B cell (primary cell): Measurements from ENCODE around the gene ASB8. TPM values are rescaled to one million over a fixed set of nuclear protein-coding genes. Genes with fewer than 3 reads are reported as not detected.
"Not testable (repeated sequence)": the region's sequence is repeated elsewhere in the genome, so short reads cannot be mapped to it uniquely, and the experiment has no call there.

Source experiments
- ATAC-seq: fragments of 200-7000 bp; cut with Tn5 transposase; one replicate; pipeline ENCODE4 v1.10.0; 2021; ENCODE audit warnings: low read depth, mild to moderate bottlenecking, moderate number of reproducible peaks, moderate library complexity
- CTCF ChIA-PET: fragments of 350-600 bp; sonication (Branson Sonifier 250); formaldehyde crosslinking; loops from one replicate; lab custom pipeline; 2021; ENCODE audit warnings: antibody characterized with exemption, inconsistent platforms; lab: Charles Lee
- POLR2A ChIA-PET: fragments of 350-600 bp; sonication (Branson Sonifier 250); formaldehyde crosslinking; loops from one replicate; lab custom pipeline; 2021; ENCODE audit warnings: antibody characterized with exemption; lab: Charles Lee
- DNase-seq: peaks from one replicate; pipeline ENCODE4 v3.0.0; 2013
- H2AFZ ChIP-seq: 2 replicates; pipeline ENCODE4 v1.6.1; 2012; ENCODE audit warnings: mild to moderate bottlenecking, low read depth, low read length; ENCODE audit not compliant: insufficient read depth, poor library complexity, severe bottlenecking
- H3K27ac ChIP-seq, 2 donors: 1 replicate in 1 of 2; 2 replicates in 1 of 2; pipeline ENCODE4 v1.5.1; 2012 to 2013; ENCODE audit warnings: low read length in 2 of 2, mild to moderate bottlenecking in 2 of 2, moderate library complexity in 1 of 2
- H3K27me3 ChIP-seq, 4 experiments: fragments of 200-600 bp in 1 of 4; sonication (generic) in 1 of 4; replicated peaks in 1 of 4; 1 replicate in 2 of 4; 2 replicates in 2 of 4; pipeline versions ENCODE4 v1.6.1 to v1.7.0; 2013 to 2016; ENCODE audit warnings: low read length in 3 of 4, mild to moderate bottlenecking in 2 of 4, mixed read lengths in 1 of 4, moderate library complexity in 1 of 4; ENCODE audit not compliant: insufficient read depth in 4 of 4, control insufficient read depth in 3 of 4; ENCODE audit errors: control extremely low read depth in 1 of 4
- H3K36me3 ChIP-seq, 2 experiments: replicated peaks in 1 of 2; 1 replicate in 1 of 2; 2 replicates in 1 of 2; pipeline versions ENCODE4 v1.6.1 to v1.7.1; 2013; ENCODE audit warnings: low read length in 1 of 2; ENCODE audit not compliant: insufficient read depth in 2 of 2, control insufficient read depth in 1 of 2; ENCODE audit errors: control extremely low read depth in 1 of 2, extremely low read depth in 1 of 2
- H3K4me1 ChIP-seq, 2 donors: fragments of 200-600 bp in 1 of 2; sonication (generic) in 1 of 2; 1 replicate in 1 of 2; 2 replicates in 1 of 2; pipeline versions ENCODE4 v1.5.1 to v1.6.1; 2013 to 2017; ENCODE audit warnings: low read length in 2 of 2; ENCODE audit not compliant: control insufficient read depth in 2 of 2, insufficient read depth in 2 of 2
- H3K4me2 ChIP-seq: replicated peaks from 2 replicates; pipeline ENCODE3; 2012; ENCODE audit warnings: mild to moderate bottlenecking, low read depth, low read length; ENCODE audit not compliant: poor library complexity, severe bottlenecking
- H3K4me3 ChIP-seq, 5 experiments: fragments of 200-600 bp in 1 of 5; sonication (generic) in 1 of 5; 1 replicate in 3 of 5; 2 replicates in 2 of 5; pipeline versions ENCODE4 v1.5.1 to v1.7.0; 2011 to 2016; ENCODE audit warnings: low read length in 4 of 5, mild to moderate bottlenecking in 4 of 5, low read depth in 2 of 5, control low read depth in 1 of 5, moderate library complexity in 1 of 5; ENCODE audit not compliant: insufficient read depth in 1 of 5; ENCODE audit errors: control extremely low read depth in 1 of 5, extremely low read depth in 1 of 5
- H3K79me2 ChIP-seq: fragments of 200-600 bp; sonication (generic); one replicate; pipeline ENCODE4 v1.6.0; 2016; ENCODE audit warnings: low read length; ENCODE audit not compliant: control insufficient read depth, insufficient read depth
- H3K9ac ChIP-seq: fragments of 200-600 bp; sonication (generic); 2 replicates; pipeline ENCODE4 v1.6.1; 2017; ENCODE audit warnings: mild to moderate bottlenecking, low read length, moderate library complexity
- H3K9me3 ChIP-seq, 3 donors: one replicate each; pipeline versions ENCODE4 v1.6.1 to v1.7.1; 2013; ENCODE audit warnings: low read length in 2 of 3; ENCODE audit not compliant: control insufficient read depth in 2 of 3, insufficient read depth in 1 of 3; ENCODE audit errors: control extremely low read depth in 1 of 3
- H4K20me1 ChIP-seq: 2 replicates; pipeline ENCODE4 v1.6.0; 2012; ENCODE audit warnings: mild to moderate bottlenecking, low read length; ENCODE audit not compliant: insufficient read depth, control insufficient read depth, poor library complexity, severe bottlenecking
- H3K27ac Mint-ChIP-seq: one replicate; pipeline ENCODE4 v1.8.0; 2021; ENCODE audit warnings: mixed read lengths
- H3K27me3 Mint-ChIP-seq: one replicate; pipeline ENCODE4 v1.8.0; 2021; ENCODE audit warnings: mixed read lengths
- H3K4me1 Mint-ChIP-seq: one replicate; pipeline ENCODE4 v1.8.0; 2021; ENCODE audit warnings: mixed read lengths
- H3K4me3 Mint-ChIP-seq: one replicate; pipeline ENCODE4 v1.8.0; 2021; ENCODE audit warnings: mixed read lengths
- H3K9me3 Mint-ChIP-seq: one replicate; pipeline ENCODE4 v1.8.0; 2022; ENCODE audit warnings: mixed read lengths; ENCODE audit not compliant: insufficient read depth
- CTCF ChIP-seq: fragments of 200-600 bp; IDR thresholded peaks from one replicate; pipeline ENCODE4 v1.8.0; 2022; ENCODE audit warnings: antibody characterized with exemption, mild to moderate bottlenecking
- EZH2 ChIP-seq: IDR thresholded peaks from 2 replicates; pipeline ENCODE4 v1.6.1; 2012; ENCODE audit warnings: borderline replicate concordance, low read depth, mild to moderate bottlenecking, moderate library complexity, low read length; ENCODE audit not compliant: insufficient read depth, poor library complexity, severe bottlenecking
- WGBS: methylation state at CpG from one replicate; pipeline ENCODE4 v1.1.5; 2013; ENCODE audit warnings: missing lambda C conversion rate; ENCODE audit not compliant: insufficient coverage; 5-methylcytosine and 5-hydroxymethylcytosine counted together
- intact Hi-C: fragments of 100-400 bp; cut with micrococcal nuclease; formaldehyde crosslinking; loops from one replicate; pipeline ENCODE4 v1.10.0; 2022
- polyA plus RNA-seq: library from polyadenylated mRNA; depleted of rRNA; stranded (reverse); fragments of >200 nt; gene quantifications from 2 replicates; pipeline ENCODE4 v1.2.3, GENCODE V29; 2012
- total RNA-seq, 2 donors: library from RNA; stranded (reverse); fragments of 120-200 nt in 1 of 2; gene quantifications; 1 replicate in 1 of 2; 2 replicates in 1 of 2; pipeline versions ENCODE4 v1.2.3 to v1.2.4, GENCODE V29; 2013 to 2022

ASB8 gene
- total and polyA plus RNA-seq, 2 donors (not counting 1 experiment from before 2014, with no cell fraction given) = 22.7 to 54.8 TPM

- H3K27ac Mint-ChIP-seq = peak overlapping the region; percentile 85
- peak overlapping the region; percentile 96 for H3K4me3 Mint-ChIP-seq
- POLR2A ChIA-PET = interaction anchor here (1.0 to 1.4 kb wide), 2 partner anchors 13 to 39 kb away, joined by 3 to 7 read pairs; partner anchors contain the start of genes ASB8 and SENP1
- Histone ChIP-seq H3K9ac (peak overlapping the region; percentile 77), H3K79me2 (peaks cover 8% of the 10 kb centered on the region), H3K9me3 (peaks cover 0 to 3% (median 0%) of the 10 kb centered on the region in 3 donors), H3K4me3 (peak overlapping the region in 2 of 5 experiments; percentile 86 to 87), H4K20me1 (no peaks in the 10 kb centered on the region), H3K27me3 (no peaks in the 10 kb centered on the region), H3K27ac (no peak overlapping the region), H3K4me1 (peaks cover 7 to 12% of the 10 kb centered on the region in 2 donors), H3K4me2 (peak overlapping the region; percentile 79), H2AFZ (peak overlapping the region; percentile 87), H3K36me3 (peaks cover 0 to 7% of the 10 kb centered on the region in 2 experiments)
- WGBS = 100% methylated on average over 1 of the region's 3 CpGs
- TF ChIP-seq CTCF (no peak), EZH2 (no peak)
- no peak for ATAC-seq
- H3K27me3 Mint-ChIP-seq = no peaks in the 10 kb centered on the region
- DNase-seq = no peak
- peaks cover 19% of the 10 kb centered on the region for H3K4me1 Mint-ChIP-seq
- H3K9me3 Mint-ChIP-seq = no peaks in the 10 kb centered on the region
- CTCF ChIA-PET = interaction anchor here (1.3 to 2.9 kb wide), 2 partner anchors 12 to 39 kb away, joined by 8 to 18 read pairs; partner anchors contain the start of genes ASB8 and SENP1
- intact Hi-C loops = no loop called here
These were observed 38.9 kb downstream of the ASB8 start for GRCh38 chr12:48118284-48118871.

- DNase-seq (no peak), ATAC-seq (no peak)
- H3K27me3 ChIP-seq = no peaks in the 10 kb centered on the region
- H3K4me1 Mint-ChIP-seq = peaks cover 18% of the 10 kb centered on the region
- H3K4me2 ChIP-seq = no peak overlapping the region
- H3K79me2 ChIP-seq = peaks cover 8% of the 10 kb centered on the region
- H3K27ac Mint-ChIP-seq = no peak overlapping the region
- no peak overlapping the region for H3K4me3 ChIP-seq
- no peak overlapping the region for H2AFZ ChIP-seq
- no peaks in the 10 kb centered on the region for H3K9me3 Mint-ChIP-seq
- H3K4me1 ChIP-seq = peaks cover 7 to 12% of the 10 kb centered on the region in 2 donors
- intact Hi-C loops = no loop called here
- WGBS = 100% methylated on average over 1 of the region's 1 CpG
- no peaks in the 10 kb centered on the region for H3K36me3 ChIP-seq
- peaks cover 0 to 3% (median 0%) of the 10 kb centered on the region in 3 donors for H3K9me3 ChIP-seq
- H3K27me3 Mint-ChIP-seq = no peaks in the 10 kb centered on the region
- TF ChIP-seq EZH2 (no peak), CTCF (no peak)
- H3K27ac ChIP-seq = no peak overlapping the region
- ChIA-PET CTCF (no interaction called here), POLR2A (no interaction called here)
- no peaks in the 10 kb centered on the region for H4K20me1 ChIP-seq
- no peak overlapping the region for H3K9ac ChIP-seq
- H3K4me3 Mint-ChIP-seq = no peak overlapping the region
These were observed 41.4 kb downstream of the ASB8 start for GRCh38 chr12:48115957-48116356.

DNA sequence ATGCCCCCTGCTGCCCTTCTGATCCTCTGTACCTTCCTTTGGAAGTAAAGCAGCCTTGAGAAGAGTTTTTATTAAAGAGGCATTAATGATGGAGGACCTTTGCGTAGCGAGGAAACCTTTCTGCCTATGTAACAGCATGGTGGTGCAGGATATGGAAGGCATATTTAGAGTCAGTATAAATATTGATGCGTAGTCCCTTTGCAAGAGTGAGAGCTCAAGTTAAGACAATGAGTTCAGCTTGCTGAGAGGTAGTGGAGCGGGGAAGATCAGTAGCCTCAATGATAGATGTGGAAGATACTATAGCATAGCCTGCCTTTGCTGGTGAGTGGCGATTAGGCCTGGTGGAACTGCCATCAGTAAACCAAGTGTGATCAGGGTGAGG, 46.0 kb downstream of the ASB8 start:
- intact Hi-C loops, H3K27me3 ChIP-seq, H3K9me3 Mint-ChIP-seq, ATAC-seq, H3K4me2 ChIP-seq, H3K36me3 ChIP-seq, H3K27ac Mint-ChIP-seq, CTCF ChIA-PET, H3K4me3 ChIP-seq, H4K20me1 ChIP-seq, H3K9me3 ChIP-seq, H3K9ac ChIP-seq, H3K4me3 Mint-ChIP-seq, H2AFZ ChIP-seq, DNase-seq, H3K27me3 Mint-ChIP-seq, H3K27ac ChIP-seq, POLR2A ChIA-PET: not testable (repeated sequence)
- Histone ChIP-seq H3K79me2 (peaks cover 24% of the 10 kb centered on the region), H3K4me1 (peaks cover 10 to 13% of the 10 kb centered on the region in 2 donors)
- peaks cover 14% of the 10 kb centered on the region for H3K4me1 Mint-ChIP-seq
- WGBS = 99% methylated on average over 5 of the region's 5 CpGs
